GM12873 (cell line): ENCODE measurements around the gene PRUNE2.

Source experiments
- TF ChIP-seq, protein P1 (sequence below): IDR thresholded peaks from 2 replicates; pipeline ENCODE4 v1.5.1; 2012; ENCODE audit warnings: low read depth, mild to moderate bottlenecking, moderate library complexity, low read length, control low read depth; ENCODE audit not compliant: insufficient read depth; ENCODE audit errors: missing control alignments

PRUNE2 gene

DNA sequence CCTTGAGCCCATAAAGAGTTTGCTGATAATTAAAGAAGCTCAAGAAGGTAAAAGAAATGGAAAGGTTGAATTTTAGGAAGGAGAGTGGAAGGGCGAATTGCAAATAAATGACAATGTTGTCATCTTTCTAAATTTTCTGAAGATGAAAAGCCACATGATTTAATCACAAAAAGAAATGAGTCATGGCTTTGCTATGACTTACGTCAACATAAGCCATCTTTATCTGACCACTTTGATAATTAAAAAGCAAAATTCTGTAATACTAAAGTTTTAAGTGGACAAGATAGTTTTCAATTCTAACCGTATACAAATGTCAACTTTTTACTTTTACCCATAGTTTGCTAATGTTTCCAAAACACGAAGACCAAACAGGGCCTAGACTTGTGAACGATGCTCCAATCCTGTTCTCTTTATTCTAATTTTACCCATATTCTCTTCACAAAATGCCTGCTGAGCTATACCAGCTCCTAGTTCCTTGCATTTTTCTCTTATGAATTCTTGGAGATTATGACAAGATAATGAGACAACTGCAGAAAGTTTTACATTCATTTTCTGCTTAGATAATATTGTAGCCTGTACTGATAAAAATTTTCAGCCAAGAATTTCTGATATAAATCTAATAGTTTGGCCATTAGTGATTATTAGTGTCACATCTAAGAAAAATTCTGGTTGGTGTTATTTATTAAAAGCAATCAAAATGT lies 21.8 kb upstream of the PRUNE2 start:
- TF ChIP-seq, protein P1, sequence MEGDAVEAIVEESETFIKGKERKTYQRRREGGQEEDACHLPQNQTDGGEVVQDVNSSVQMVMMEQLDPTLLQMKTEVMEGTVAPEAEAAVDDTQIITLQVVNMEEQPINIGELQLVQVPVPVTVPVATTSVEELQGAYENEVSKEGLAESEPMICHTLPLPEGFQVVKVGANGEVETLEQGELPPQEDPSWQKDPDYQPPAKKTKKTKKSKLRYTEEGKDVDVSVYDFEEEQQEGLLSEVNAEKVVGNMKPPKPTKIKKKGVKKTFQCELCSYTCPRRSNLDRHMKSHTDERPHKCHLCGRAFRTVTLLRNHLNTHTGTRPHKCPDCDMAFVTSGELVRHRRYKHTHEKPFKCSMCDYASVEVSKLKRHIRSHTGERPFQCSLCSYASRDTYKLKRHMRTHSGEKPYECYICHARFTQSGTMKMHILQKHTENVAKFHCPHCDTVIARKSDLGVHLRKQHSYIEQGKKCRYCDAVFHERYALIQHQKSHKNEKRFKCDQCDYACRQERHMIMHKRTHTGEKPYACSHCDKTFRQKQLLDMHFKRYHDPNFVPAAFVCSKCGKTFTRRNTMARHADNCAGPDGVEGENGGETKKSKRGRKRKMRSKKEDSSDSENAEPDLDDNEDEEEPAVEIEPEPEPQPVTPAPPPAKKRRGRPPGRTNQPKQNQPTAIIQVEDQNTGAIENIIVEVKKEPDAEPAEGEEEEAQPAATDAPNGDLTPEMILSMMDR: no peak

GRCh38 chr9:76926846-76927245 lies 20.9 kb upstream of the PRUNE2 start:
- TF ChIP-seq, protein P1: no peak

GRCh38 chr9:76926324-76926741 lies 20.4 kb upstream of the PRUNE2 start:
- TF ChIP-seq, protein P1: no peak

DNA sequence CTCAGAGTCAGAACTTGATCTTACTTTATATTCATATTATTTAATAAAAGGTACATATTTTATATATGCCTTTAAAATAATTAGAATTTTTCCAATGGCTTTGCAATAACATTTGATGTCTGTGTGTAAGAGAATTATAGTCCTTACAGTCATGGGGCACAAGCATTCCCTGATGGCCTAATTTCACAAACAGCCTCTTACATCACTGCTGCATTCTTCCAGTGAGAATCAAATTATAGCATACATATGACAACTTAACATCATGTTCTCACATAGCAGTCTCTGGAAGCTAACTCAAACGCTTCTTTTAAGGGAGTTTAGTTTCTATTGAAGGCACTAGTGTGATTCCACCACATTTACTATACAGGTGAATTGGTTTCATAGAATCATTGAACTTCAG lies 15.3 kb upstream of the PRUNE2 start:
- TF ChIP-seq, protein P1: no peak

DNA sequence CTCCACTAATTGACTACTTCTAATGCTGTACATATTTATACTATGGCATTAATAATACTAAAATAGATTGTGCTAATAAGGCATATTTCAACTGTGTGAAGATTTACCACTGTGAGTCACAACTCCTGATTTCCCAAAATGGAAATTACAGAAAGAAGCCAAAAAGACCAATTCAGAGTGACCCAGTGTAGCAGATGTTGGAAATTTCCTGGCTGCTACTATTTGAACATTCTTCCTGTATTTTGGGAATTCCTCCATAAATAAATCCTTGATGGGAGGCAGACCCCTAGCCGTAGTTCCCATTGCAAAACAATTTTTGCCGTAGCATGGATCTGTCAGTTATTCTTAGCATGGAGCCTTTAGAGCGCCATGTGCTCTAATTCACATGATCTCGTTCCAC lies 11.4 kb upstream of the PRUNE2 start:
- TF ChIP-seq, protein P1: no peak

- TF ChIP-seq, protein P1: no peak
Measured at GRCh38 chr9:76916231-76916630, 10.3 kb upstream of the PRUNE2 start.

DNA sequence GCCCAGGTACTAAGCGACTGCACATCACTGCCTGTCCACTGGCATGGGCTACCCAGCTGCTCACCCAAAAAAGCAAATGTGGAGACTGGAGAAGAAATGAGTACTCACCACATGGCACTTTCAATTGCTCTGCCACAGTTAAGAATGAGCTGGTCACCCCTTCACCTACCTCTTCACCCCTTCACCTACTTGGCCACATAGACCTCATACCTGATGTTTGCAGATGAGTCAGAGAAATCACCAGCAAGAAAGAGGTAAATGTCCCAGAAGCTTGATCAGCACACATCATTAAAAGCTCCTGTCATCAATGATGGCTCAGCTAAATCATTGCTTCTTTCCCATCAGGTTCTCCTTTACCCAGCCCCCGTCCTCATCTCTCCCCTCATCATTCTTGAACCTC lies 7.6 kb upstream of the PRUNE2 start:
- TF ChIP-seq, protein P1: no peak
